K562 (cell line): ENCODE data around the gene FBLN7.

ENCODE experiments used
- CTCF ChIP-seq, 3 experiments: IDR thresholded peaks in 2 of 3; conservative IDR thresholded peaks in 1 of 3; 2 replicates each; pipeline ENCODE4 v1.5.1; 2011 to 2012; ENCODE audit warnings: low read length in 3 of 3, mild to moderate bottlenecking in 3 of 3, control low read depth in 2 of 3, improper control_type of control experiment in 1 of 3, inconsistent platforms in 1 of 3, low read depth in 1 of 3, mixed read lengths in 1 of 3, moderate library complexity in 1 of 3; ENCODE audit not compliant: insufficient read depth in 2 of 3
- EGR1 ChIP-seq: fragments of 450-650 bp; conservative IDR thresholded peaks from 2 replicates; pipeline ENCODE4 v1.6.1; 2017; ENCODE audit warnings: mild to moderate bottlenecking
- HCFC1 ChIP-seq: IDR thresholded peaks from 2 replicates; pipeline ENCODE4 v1.6.1; 2012; ENCODE audit warnings: low read depth, low read length, improper control_type of control experiment
- ILF3 ChIP-seq: fragments of 450-650 bp; IDR thresholded peaks from 2 replicates; pipeline ENCODE4 v1.6.1; 2018; ENCODE audit warnings: antibody characterized with exemption, mild to moderate bottlenecking, moderate library complexity, borderline replicate concordance
- NFIC ChIP-seq: fragments of 450-650 bp; IDR thresholded peaks from 2 replicates; pipeline ENCODE4 v1.6.1; 2017; ENCODE audit warnings: mild to moderate bottlenecking, inconsistent platforms
- NFRKB ChIP-seq: fragments of 450-650 bp; IDR thresholded peaks from 2 replicates; pipeline ENCODE4 v1.6.1; 2016; ENCODE audit warnings: low read depth
- POLR2AphosphoS5 ChIP-seq: IDR thresholded peaks from 2 replicates; pipeline ENCODE4 v1.6.1; 2011; ENCODE audit warnings: mild to moderate bottlenecking, low read depth, low read length, moderate library complexity; ENCODE audit not compliant: control insufficient read depth, insufficient read depth
- TAF7 ChIP-seq: fragments of 450-650 bp; IDR thresholded peaks from 2 replicates; pipeline ENCODE4 v1.6.1; 2016; ENCODE audit warnings: missing genetic modification characterization, missing compliant biosample characterization
- ZNF140 ChIP-seq: fragments of 250-450 bp; sonication (Bioruptor Pico); IDR thresholded peaks from 2 replicates; pipeline ENCODE4 v1.8.0; 2021; ENCODE audit warnings: moderate library complexity, mild to moderate bottlenecking, inconsistent platforms
- ZNF274 ChIP-seq: IDR thresholded peaks from 2 replicates; pipeline ENCODE4 v1.6.1; 2011; ENCODE audit warnings: low read depth, mild to moderate bottlenecking, low read length, moderate library complexity, borderline replicate concordance
- ZNF324 ChIP-seq: fragments of 250-450 bp; sonication (Bioruptor Pico); IDR thresholded peaks from 2 replicates; pipeline ENCODE4 v1.4.0; 2020; ENCODE audit warnings: mild to moderate bottlenecking
- TF ChIP-seq, protein P1 (sequence below): sonication (generic); formaldehyde crosslinking; IDR thresholded peaks from 2 replicates; pipeline ENCODE4 v1.8.1; 2023; ENCODE audit warnings: mild to moderate bottlenecking, missing genetic modification reagents
- TF ChIP-seq, protein P2 (sequence below): fragments of 450-650 bp; IDR thresholded peaks from 2 replicates; pipeline ENCODE4 v1.6.1; 2016; ENCODE audit warnings: missing biosample characterization, missing genetic modification characterization

DNA sequence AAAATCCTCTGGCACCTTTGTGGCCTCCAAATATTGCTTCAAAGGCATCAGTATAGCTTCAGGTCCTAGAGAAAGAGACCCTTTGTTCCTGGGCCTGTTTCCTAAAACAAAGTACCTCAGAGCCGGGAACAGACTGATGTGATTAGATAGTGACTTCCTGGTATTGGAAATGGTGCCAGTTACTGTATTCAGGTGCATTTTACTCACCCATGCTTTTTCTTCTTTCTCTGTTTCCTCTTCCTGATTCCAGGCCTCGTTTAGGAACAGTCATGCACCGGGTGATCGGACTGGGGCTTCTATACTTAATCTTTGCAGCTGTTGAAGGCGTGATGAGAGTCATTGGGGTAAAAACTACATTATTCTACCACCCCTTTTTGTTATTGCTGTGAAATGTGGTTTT, 48.8 kb upstream of the FBLN7 start:
- TF ChIP-seq, protein P1, sequence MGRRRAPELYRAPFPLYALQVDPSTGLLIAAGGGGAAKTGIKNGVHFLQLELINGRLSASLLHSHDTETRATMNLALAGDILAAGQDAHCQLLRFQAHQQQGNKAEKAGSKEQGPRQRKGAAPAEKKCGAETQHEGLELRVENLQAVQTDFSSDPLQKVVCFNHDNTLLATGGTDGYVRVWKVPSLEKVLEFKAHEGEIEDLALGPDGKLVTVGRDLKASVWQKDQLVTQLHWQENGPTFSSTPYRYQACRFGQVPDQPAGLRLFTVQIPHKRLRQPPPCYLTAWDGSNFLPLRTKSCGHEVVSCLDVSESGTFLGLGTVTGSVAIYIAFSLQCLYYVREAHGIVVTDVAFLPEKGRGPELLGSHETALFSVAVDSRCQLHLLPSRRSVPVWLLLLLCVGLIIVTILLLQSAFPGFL = no peak
- TF ChIP-seq HCFC1 = no peak
- TF ChIP-seq EGR1 = no peak
- no peak for TF ChIP-seq NFRKB
- no peak for TF ChIP-seq ZNF140 (CRISPR knock-in tag)
- no peak for TF ChIP-seq TAF7
- TF ChIP-seq CTCF (IDR thresholded peaks at IDR 0.05 in 2 of 3, conservative IDR thresholded peaks at IDR 0.05 in 1 of 3; ENCODE audit: insufficient read depth in 2 of 3, low read depth in 1 of 3, low read length in 3 of 3) = no peak
- TF ChIP-seq, protein P2, sequence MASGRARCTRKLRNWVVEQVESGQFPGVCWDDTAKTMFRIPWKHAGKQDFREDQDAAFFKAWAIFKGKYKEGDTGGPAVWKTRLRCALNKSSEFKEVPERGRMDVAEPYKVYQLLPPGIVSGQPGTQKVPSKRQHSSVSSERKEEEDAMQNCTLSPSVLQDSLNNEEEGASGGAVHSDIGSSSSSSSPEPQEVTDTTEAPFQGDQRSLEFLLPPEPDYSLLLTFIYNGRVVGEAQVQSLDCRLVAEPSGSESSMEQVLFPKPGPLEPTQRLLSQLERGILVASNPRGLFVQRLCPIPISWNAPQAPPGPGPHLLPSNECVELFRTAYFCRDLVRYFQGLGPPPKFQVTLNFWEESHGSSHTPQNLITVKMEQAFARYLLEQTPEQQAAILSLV (tag) = no peak
- no peak for TF ChIP-seq ZNF324 (CRISPR knock-in tag)
- TF ChIP-seq ZNF274 = no peak
- TF ChIP-seq NFIC = no peak
- TF ChIP-seq ILF3 = no peak
- TF ChIP-seq POLR2AphosphoS5 = no peak
